ENCODE measurements around the gene CDH4.

DNA sequence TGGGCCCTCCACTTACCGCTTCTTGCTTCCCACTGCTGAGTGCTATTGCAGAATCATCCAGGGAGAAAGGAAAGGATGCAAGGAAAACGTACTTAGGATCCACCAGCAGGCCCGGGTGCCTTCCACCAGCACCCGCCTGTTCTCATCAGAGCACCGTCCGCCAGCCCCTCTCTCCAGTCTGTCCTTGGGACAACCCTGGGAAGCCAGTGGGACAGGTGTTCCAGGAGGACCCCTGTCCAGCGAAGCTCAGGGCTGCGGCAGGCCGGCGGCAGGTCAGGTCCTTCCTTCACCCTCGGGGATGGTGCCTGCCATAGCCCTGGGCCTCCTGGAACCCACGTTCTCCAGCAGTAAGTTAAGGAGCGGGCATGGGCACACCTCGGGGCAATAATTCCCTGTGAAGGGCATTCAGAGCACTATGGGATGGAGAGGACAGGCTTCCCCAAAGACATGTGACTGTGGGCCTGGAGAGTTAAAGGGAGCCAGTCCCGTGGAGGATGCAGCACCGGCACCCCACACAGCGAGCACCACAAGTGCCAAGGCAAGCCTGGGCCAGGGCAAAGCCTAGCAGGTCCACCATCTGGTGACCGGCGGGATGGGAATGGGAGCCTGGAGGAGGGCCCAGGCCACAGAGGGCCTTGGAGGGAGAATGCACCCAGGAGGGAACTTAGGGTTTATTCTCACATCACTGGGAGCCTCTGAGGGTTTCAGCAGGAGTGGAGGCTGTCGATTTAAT lies 416.9 kb downstream of the CDH4 start:
- TF ChIP-seq, protein P1, sequence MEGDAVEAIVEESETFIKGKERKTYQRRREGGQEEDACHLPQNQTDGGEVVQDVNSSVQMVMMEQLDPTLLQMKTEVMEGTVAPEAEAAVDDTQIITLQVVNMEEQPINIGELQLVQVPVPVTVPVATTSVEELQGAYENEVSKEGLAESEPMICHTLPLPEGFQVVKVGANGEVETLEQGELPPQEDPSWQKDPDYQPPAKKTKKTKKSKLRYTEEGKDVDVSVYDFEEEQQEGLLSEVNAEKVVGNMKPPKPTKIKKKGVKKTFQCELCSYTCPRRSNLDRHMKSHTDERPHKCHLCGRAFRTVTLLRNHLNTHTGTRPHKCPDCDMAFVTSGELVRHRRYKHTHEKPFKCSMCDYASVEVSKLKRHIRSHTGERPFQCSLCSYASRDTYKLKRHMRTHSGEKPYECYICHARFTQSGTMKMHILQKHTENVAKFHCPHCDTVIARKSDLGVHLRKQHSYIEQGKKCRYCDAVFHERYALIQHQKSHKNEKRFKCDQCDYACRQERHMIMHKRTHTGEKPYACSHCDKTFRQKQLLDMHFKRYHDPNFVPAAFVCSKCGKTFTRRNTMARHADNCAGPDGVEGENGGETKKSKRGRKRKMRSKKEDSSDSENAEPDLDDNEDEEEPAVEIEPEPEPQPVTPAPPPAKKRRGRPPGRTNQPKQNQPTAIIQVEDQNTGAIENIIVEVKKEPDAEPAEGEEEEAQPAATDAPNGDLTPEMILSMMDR (IDR thresholded peaks at IDR 0.05), result no peak
- no peak for TF ChIP-seq EZH2phosphoT487 (IDR thresholded peaks at IDR 0.05)

Measured in neural progenitor cell (in vitro differentiated cells).